Measurements from ENCODE around the gene CNGB1. TPM values are rescaled to one million over a fixed set of nuclear protein-coding genes. Genes with fewer than 3 reads are reported as not detected.
A peak's percentile ranks its signal among the peaks of the same experiment; 100 is the strongest.

Gene CNGB1
- polyA plus RNA-seq, 2 of the 4 experiments (the other 2 are of a cell fraction) = 0.23 to 0.39 TPM

DNA sequence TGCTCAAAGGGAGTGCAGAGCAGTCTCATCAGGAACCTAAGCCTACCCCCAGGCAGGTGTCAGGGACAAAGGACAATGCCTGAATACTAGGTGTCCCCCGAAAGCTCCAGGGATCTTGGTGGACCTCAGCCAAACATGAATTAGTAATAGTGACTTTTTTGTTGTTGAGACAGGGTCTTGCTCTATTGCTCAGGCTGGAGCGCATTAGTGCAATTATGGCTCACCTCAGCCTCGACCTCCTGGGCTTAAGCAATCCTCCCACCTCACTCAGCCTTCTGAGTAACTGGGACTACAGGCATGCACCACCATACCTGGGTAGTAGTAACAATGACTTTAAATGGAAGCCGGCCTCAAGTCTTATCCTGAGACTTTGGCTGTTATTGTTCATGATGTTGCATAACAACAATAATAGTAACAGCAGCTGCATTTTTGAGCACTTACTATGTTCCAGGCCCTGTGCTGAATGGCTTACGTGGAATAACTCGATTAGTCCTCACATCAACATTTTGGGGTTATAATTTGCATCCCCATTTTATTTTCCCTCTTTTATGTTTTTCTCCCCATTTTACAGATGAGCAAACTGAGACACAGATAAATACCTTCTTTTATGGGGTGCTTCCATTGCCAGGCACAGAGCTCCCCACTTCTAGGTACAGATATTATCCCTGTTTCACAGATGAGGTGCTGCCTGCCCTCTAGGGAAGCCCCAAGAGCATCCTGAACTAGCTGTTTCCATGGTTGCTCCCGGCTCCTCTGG is 19.5 kb downstream of the CNGB1 start:
- Histone ChIP-seq H3K4me3 (no peak overlapping the region), H3K27ac (no peak overlapping the region), H3K4me2 (no peak overlapping the region), H3K4me1 (0 out of 3 replicates have a peak, but pooled peaks cover 3% of the 10 kb centered on the region), H3K9me3 (no peaks in the 10 kb centered on the region)
- ATAC-seq (no peak), FAIRE-seq (no peak), DNase-seq (ENCODE audit: low read depth in 1 of 2, low spot score in 1 of 2) (no peak)
- WGBS (ENCODE audit: missing lambda C conversion rate) = 85% methylated on average over 7 of the region's 7 CpGs
- ChIA-PET CTCF (interaction anchor here (1.2 to 2.0 kb wide), 2 partner anchors 8 to 10 kb away, joined by 4 read pairs; no protein-coding TSS in a partner anchor), POLR2A (no interaction called here)
- TF ChIP-seq POLR2AphosphoS2 (conservative IDR thresholded peaks at IDR 0.05; ENCODE audit: low read length) (no peak), KDM5A (IDR thresholded peaks at IDR 0.05) (no peak), HES2 (IDR thresholded peaks at IDR 0.05) (no peak), FOSL2 (IDR thresholded peaks at IDR 0.05) (no peak), FOSL2 (CRISPR knock-in tag; IDR thresholded peaks at IDR 0.05) (no peak), POLR2A (IDR thresholded peaks at IDR 0.05; ENCODE audit: low read length) (no peak), RFX5 (IDR thresholded peaks at IDR 0.05) (no peak), MAFK (IDR thresholded peaks at IDR 0.05; ENCODE audit: partially characterized antibody) (no peak)
- TF ChIP-seq, protein P1, sequence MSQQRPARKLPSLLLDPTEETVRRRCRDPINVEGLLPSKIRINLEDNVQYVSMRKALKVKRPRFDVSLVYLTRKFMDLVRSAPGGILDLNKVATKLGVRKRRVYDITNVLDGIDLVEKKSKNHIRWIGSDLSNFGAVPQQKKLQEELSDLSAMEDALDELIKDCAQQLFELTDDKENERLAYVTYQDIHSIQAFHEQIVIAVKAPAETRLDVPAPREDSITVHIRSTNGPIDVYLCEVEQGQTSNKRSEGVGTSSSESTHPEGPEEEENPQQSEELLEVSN (IDR thresholded peaks at IDR 0.05; ENCODE audit: borderline replicate concordance, low read depth) = no peak
- TF ChIP-seq, protein P2, sequence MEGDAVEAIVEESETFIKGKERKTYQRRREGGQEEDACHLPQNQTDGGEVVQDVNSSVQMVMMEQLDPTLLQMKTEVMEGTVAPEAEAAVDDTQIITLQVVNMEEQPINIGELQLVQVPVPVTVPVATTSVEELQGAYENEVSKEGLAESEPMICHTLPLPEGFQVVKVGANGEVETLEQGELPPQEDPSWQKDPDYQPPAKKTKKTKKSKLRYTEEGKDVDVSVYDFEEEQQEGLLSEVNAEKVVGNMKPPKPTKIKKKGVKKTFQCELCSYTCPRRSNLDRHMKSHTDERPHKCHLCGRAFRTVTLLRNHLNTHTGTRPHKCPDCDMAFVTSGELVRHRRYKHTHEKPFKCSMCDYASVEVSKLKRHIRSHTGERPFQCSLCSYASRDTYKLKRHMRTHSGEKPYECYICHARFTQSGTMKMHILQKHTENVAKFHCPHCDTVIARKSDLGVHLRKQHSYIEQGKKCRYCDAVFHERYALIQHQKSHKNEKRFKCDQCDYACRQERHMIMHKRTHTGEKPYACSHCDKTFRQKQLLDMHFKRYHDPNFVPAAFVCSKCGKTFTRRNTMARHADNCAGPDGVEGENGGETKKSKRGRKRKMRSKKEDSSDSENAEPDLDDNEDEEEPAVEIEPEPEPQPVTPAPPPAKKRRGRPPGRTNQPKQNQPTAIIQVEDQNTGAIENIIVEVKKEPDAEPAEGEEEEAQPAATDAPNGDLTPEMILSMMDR (IDR thresholded peaks at IDR 0.05) = no peak

GRCh38 chr16:57950382-57950781 is 20.5 kb downstream of the CNGB1 start:
- Histone ChIP-seq H3K4me3 (no peak overlapping the region), H3K4me1 (no peaks in the 10 kb centered on the region), H3K27ac (no peak overlapping the region), H3K9me3 (no peaks in the 10 kb centered on the region), H3K4me2 (no peak overlapping the region)
- ChIA-PET CTCF (interaction anchor here (1.1 to 1.2 kb wide), 2 partner anchors 9 to 12 kb away, joined by 3 to 4 read pairs; no protein-coding TSS in a partner anchor), POLR2A (no interaction called here)
- FAIRE-seq (no peak), DNase-seq (ENCODE audit: low read depth in 1 of 2, low spot score in 1 of 2) (no peak), ATAC-seq (peak in 1 of 2 experiments; percentile 11; a peak in 1 of 6 replicates)
- WGBS (ENCODE audit: missing lambda C conversion rate) = 52% methylated on average over 5 of the region's 6 CpGs
- no peak for TF ChIP-seq KDM1A (IDR thresholded peaks at IDR 0.05; ENCODE audit: low read depth)
- no peak for TF ChIP-seq FOXS1 (CRISPR knock-in tag; IDR thresholded peaks at IDR 0.05)
- no peak for TF ChIP-seq PBX3 (IDR thresholded peaks at IDR 0.05)
- TF ChIP-seq USF2 (IDR thresholded peaks at IDR 0.05) = no peak
- TF ChIP-seq TP53 (CRISPR knock-in tag; IDR thresholded peaks at IDR 0.05) = no peak
- TF ChIP-seq ESRRA (IDR thresholded peaks at IDR 0.05; ENCODE audit: borderline replicate concordance, low read length) = no peak

- no peak for ATAC-seq
- CTCF ChIA-PET = interaction anchor here (0.9 to 1.1 kb wide), 2 partner anchors 13 to 15 kb away, joined by 3 read pairs; no protein-coding TSS in a partner anchor
- WGBS (ENCODE audit: missing lambda C conversion rate) = 52% methylated on average over 5 of the region's 5 CpGs
Measured at GRCh38 chr16:57949595-57950238, 21.2 kb downstream of the CNGB1 start.

More at GRCh38 chr16:57949595-57950238, 21.2 kb downstream of the CNGB1 start:
- Histone ChIP-seq H3K4me1 (no peaks in the 10 kb centered on the region), H3K4me2 (no peak overlapping the region), H3K4me3 (no peak overlapping the region), H3K9me3 (no peaks in the 10 kb centered on the region), H3K27ac (no peak overlapping the region)
- POLR2A ChIA-PET = no interaction called here
- TF ChIP-seq SMC3 (IDR thresholded peaks at IDR 0.05) (no peak), CBX8 (IDR thresholded peaks at IDR 0.05) (no peak), FOXS1 (CRISPR knock-in tag; IDR thresholded peaks at IDR 0.05) (no peak), TP53 (CRISPR knock-in tag; IDR thresholded peaks at IDR 0.05) (no peak), ATOH8 (CRISPR knock-in tag; IDR thresholded peaks at IDR 0.05; ENCODE audit: low read depth) (no peak), HOXB5 (CRISPR knock-in tag; IDR thresholded peaks at IDR 0.05) (no peak), CHD2 (IDR thresholded peaks at IDR 0.05; ENCODE audit: low read length, partially characterized antibody) (no peak), MYC (IDR thresholded peaks at IDR 0.05; ENCODE audit: borderline replicate concordance, low read length) (no peak)
- TF ChIP-seq, protein P3, sequence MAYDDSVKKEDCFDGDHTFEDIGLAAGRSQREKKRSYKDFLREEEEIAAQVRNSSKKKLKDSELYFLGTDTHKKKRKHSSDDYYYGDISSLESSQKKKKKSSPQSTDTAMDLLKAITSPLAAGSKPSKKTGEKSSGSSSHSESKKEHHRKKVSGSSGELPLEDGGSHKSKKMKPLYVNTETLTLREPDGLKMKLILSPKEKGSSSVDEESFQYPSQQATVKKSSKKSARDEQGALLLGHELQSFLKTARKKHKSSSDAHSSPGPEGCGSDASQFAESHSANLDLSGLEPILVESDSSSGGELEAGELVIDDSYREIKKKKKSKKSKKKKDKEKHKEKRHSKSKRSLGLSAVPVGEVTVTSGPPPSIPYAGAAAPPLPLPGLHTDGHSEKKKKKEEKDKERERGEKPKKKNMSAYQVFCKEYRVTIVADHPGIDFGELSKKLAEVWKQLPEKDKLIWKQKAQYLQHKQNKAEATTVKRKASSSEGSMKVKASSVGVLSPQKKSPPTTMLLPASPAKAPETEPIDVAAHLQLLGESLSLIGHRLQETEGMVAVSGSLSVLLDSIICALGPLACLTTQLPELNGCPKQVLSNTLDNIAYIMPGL (CRISPR knock-in tag; IDR thresholded peaks at IDR 0.05; ENCODE audit: borderline replicate concordance) = no peak
- no peak for DNase-seq (ENCODE audit: low read depth in 1 of 2, low spot score in 1 of 2)
- FAIRE-seq = no peak
